Measurements from ENCODE around the gene PLAAT4. TPM values are rescaled to one million over a fixed set of nuclear protein-coding genes. Genes with fewer than 3 reads are reported as not detected.

Gene PLAAT4
- total RNA-seq, 6 experiments from 2014 or later: 0.43 to 1.9 (median 0.82) TPM; not detected in 1

GRCh38 chr11:63501236-63501635 lies 35.4 kb upstream of the PLAAT4 start:
- Mint-ChIP-seq H3K27ac (no peak overlapping the region), H3K4me3 (no peak overlapping the region), H3K27me3 (ENCODE audit: insufficient read depth) (peaks cover 34% of the 10 kb centered on the region), H3K9me3 (peaks cover 18% of the 10 kb centered on the region), H3K4me1 (ENCODE audit: low read depth) (no peaks in the 10 kb centered on the region), H3K36me3 (ENCODE audit: low read depth) (peaks cover 6% of the 10 kb centered on the region)
- no peak for DNase-seq
- TF ChIP-seq CTCF (IDR thresholded peaks at IDR 0.05): no peak

- no peaks in the 10 kb centered on the region for H3K4me1 Mint-ChIP-seq (ENCODE audit: low read depth)
- H3K27me3 Mint-ChIP-seq (ENCODE audit: insufficient read depth): peaks cover 26% of the 10 kb centered on the region
- no peak for DNase-seq
- no peak overlapping the region for H3K27ac Mint-ChIP-seq
- no peak for TF ChIP-seq CTCF (IDR thresholded peaks at IDR 0.05)
- H3K36me3 Mint-ChIP-seq (ENCODE audit: low read depth): peaks cover 6% of the 10 kb centered on the region
- H3K4me3 Mint-ChIP-seq: no peak overlapping the region
- peaks cover 18% of the 10 kb centered on the region for H3K9me3 Mint-ChIP-seq
These were observed 34.3 kb upstream of the PLAAT4 start for GRCh38 chr11:63502252-63502820.

- no peak for TF ChIP-seq CTCF (IDR thresholded peaks at IDR 0.05)
- H3K36me3 Mint-ChIP-seq (ENCODE audit: low read depth): peaks cover 6% of the 10 kb centered on the region
- DNase-seq: no peak
- no peaks in the 10 kb centered on the region for H3K4me1 Mint-ChIP-seq (ENCODE audit: low read depth)
- no peak overlapping the region for H3K4me3 Mint-ChIP-seq
- no peak overlapping the region for H3K27ac Mint-ChIP-seq
- H3K27me3 Mint-ChIP-seq (ENCODE audit: insufficient read depth): peaks cover 25% of the 10 kb centered on the region
- H3K9me3 Mint-ChIP-seq: peaks cover 18% of the 10 kb centered on the region
These were observed 33.1 kb upstream of the PLAAT4 start for GRCh38 chr11:63503492-63503891.

- Mint-ChIP-seq H3K27ac (no peak overlapping the region), H3K36me3 (ENCODE audit: low read depth) (peaks cover 6% of the 10 kb centered on the region), H3K9me3 (peaks cover 18% of the 10 kb centered on the region), H3K4me1 (ENCODE audit: low read depth) (no peaks in the 10 kb centered on the region), H3K27me3 (ENCODE audit: insufficient read depth) (peaks cover 29% of the 10 kb centered on the region), H3K4me3 (no peak overlapping the region)
- TF ChIP-seq CTCF (IDR thresholded peaks at IDR 0.05): no peak
- no peak for DNase-seq
These were observed 32.6 kb upstream of the PLAAT4 start for GRCh38 chr11:63504054-63504453.

GRCh38 chr11:63504933-63505586 lies 31.5 kb upstream of the PLAAT4 start:
- H3K4me3 Mint-ChIP-seq: no peak overlapping the region
- H3K4me1 Mint-ChIP-seq (ENCODE audit: low read depth): no peaks in the 10 kb centered on the region
- no peak for TF ChIP-seq CTCF (IDR thresholded peaks at IDR 0.05)
- H3K36me3 Mint-ChIP-seq (ENCODE audit: low read depth): peaks cover 6% of the 10 kb centered on the region
- peaks cover 31% of the 10 kb centered on the region for H3K27me3 Mint-ChIP-seq (ENCODE audit: insufficient read depth)
- DNase-seq: no peak
- H3K27ac Mint-ChIP-seq: no peak overlapping the region
- peaks cover 9% of the 10 kb centered on the region for H3K9me3 Mint-ChIP-seq

All from HFFc6 (cell line).